IPS-18a (cell line): ENCODE data around the gene PNMA3.
"Not testable (repeated sequence)": the region's sequence is repeated elsewhere in the genome, so short reads cannot be mapped to it uniquely, and the experiment has no call there.

Source experiments
- H3K27ac ChIP-seq: one replicate; pipeline ENCODE4 v1.5.1; 2013; ENCODE audit warnings: low read length
- H3K27me3 ChIP-seq: one replicate; pipeline ENCODE4 v1.6.1; 2013; ENCODE audit warnings: mild to moderate bottlenecking, low read length; ENCODE audit not compliant: control insufficient read depth, insufficient read depth
- H3K36me3 ChIP-seq: one replicate; pipeline ENCODE4 v1.6.1; 2013; ENCODE audit warnings: low read depth, low read length; ENCODE audit not compliant: control insufficient read depth
- H3K4me1 ChIP-seq: one replicate; pipeline ENCODE4 v1.6.1; 2013; ENCODE audit warnings: low read depth, low read length; ENCODE audit not compliant: control insufficient read depth
- H3K4me3 ChIP-seq: one replicate; pipeline ENCODE4 v1.5.1; 2013; ENCODE audit warnings: low read length
- H3K9ac ChIP-seq: one replicate; pipeline ENCODE4 v1.6.1; 2013; ENCODE audit warnings: mild to moderate bottlenecking, low read length, moderate library complexity
- H3K9me3 ChIP-seq: one replicate; pipeline ENCODE4 v1.6.1; 2013; ENCODE audit warnings: low read depth, low read length; ENCODE audit not compliant: control insufficient read depth

The PNMA3 gene

DNA sequence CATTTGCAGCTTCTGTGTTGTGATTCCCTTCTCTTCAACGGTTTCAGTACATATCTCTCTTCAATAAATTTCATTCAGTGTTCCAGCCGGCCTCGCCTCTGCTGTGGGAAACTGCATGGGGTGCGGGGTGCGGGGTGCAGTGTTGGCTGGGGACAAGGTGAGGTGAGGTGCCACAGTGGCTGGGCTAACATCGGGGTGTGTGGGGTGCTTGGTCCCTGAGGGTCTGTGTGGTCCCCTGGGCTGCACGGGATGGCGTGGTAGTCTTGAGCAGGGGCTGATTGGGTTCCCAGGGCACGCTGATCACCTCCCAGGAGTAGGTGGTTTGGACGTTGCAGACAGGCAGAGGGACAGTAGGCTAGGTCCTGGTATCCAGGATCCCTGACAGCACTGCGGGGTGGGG, 18.7 kb downstream of the PNMA3 start:
- Histone ChIP-seq H3K27ac (no peak overlapping the region), H3K4me3 (no peak overlapping the region), H3K27me3 (no peaks in the 10 kb centered on the region), H3K36me3 (no peaks in the 10 kb centered on the region), H3K9me3 (no peaks in the 10 kb centered on the region), H3K4me1 (no peaks in the 10 kb centered on the region), H3K9ac (no peak overlapping the region)

- H3K9me3 ChIP-seq: no peaks in the 10 kb centered on the region
- no peak overlapping the region for H3K9ac ChIP-seq
- H3K4me3 ChIP-seq: no peak overlapping the region
- H3K27me3 ChIP-seq: no peaks in the 10 kb centered on the region
- no peaks in the 10 kb centered on the region for H3K36me3 ChIP-seq
- H3K27ac ChIP-seq: no peak overlapping the region
- H3K4me1 ChIP-seq: no peaks in the 10 kb centered on the region
Measured at GRCh38 chrX:153075366-153075765, 19.1 kb downstream of the PNMA3 start.

DNA sequence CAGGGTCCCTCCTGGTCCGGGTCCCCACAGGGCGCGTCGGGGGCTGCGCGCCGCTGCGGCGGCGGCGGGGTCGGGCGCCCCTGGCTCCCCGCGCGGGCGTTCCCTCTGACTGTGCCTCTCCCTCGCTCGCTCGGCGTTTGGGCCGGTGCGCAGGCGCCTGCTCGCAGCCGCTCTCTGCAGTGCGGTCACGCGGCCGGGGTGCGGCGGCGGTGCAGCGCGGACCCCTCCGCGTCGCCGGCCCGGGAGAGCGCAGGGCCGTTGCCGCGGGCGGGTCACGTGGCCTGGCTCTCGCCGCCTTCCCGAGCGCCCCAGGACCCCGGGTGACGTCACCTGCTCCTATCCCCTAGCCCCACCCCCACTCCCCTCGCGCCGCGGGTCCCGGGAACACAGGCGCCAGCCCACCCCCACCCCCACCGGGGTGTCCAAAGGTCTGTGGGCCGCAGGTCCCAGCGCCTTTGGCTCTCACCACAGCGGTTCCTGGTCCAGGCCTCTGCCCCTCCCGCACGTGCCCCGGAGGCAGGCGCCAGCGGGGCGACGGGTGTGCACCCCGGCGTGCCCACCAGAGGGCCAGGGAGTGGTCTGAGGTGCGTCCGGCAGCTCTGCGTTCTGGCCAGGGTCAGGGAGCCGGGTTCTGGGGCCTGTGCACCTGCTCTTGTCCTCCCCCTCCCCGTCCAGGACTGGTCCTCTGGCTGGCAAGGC, 21.3 kb downstream of the PNMA3 start:
- H3K4me3 ChIP-seq, H3K27me3 ChIP-seq, H3K27ac ChIP-seq, H3K9ac ChIP-seq, H3K9me3 ChIP-seq, H3K4me1 ChIP-seq, H3K36me3 ChIP-seq: not testable (repeated sequence)

DNA sequence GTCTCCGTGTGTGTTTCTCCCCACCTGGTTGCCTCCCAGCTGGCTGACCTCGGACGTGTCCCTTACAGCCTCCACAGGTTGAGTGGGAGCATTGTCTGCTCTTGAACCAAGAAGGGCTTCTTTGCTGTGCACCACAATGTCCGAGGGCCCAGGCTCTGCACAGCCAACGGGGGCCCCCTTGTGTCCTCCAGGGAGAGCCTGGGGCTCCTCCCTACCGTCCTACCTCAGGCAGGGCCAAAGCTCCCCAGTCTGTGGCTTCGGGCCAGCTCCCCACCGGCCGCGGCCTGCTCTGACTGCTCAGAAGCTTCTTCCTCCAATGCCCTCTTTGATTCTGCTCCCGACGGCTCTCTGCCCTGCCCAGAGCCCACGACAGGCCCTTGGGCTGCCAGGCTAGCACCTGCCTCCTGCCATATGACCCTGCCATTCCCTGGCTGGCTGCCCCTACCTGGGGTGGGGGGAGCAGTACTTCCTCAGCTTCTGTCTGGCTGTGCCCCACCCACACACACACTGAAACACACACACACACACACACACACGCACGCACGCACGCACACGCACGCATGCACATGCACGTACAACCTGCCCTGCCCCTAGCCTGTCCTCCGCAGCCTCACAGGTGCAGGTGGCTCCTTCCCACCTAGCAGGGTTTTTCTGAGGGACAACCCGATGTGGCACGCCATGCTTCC, 27.1 kb downstream of the PNMA3 start:
- not testable (repeated sequence) for H3K9me3 ChIP-seq, H3K9ac ChIP-seq, H3K4me1 ChIP-seq, H3K27me3 ChIP-seq, H3K4me3 ChIP-seq, H3K36me3 ChIP-seq, H3K27ac ChIP-seq

- Histone ChIP-seq H3K27me3 (no peaks in the 10 kb centered on the region), H3K27ac (no peak overlapping the region), H3K9me3 (peaks cover 16% of the 10 kb centered on the region)
Measured at GRCh38 chrX:153102418-153102817, 46.1 kb downstream of the PNMA3 start.

DNA sequence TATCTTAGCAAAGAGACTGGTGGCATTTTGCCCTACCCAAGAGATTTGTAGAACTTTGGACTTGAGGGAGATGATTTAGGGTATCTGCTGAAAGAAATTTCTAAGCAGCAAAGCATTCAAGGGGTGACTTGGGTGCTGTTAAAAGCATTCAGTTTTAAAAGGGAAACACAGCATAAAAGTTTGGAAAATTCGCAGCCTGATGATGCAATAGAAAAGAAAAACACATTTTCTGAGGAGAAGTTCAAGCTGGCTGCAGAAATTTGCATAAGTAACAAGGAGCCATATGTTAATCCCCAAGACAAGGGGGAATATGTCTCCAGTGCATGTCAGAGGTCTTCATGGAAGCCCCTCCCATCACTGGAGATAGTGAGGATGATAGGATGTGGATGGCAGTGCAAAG, 48.7 kb downstream of the PNMA3 start:
- not testable (repeated sequence) for H3K36me3 ChIP-seq, H3K27ac ChIP-seq, H3K9ac ChIP-seq, H3K4me3 ChIP-seq, H3K4me1 ChIP-seq, H3K27me3 ChIP-seq
- H3K9me3 ChIP-seq: peaks cover 12% of the 10 kb centered on the region

More at GRCh38 chrX:153102418-153102817, 46.1 kb downstream of the PNMA3 start:
- no peaks in the 10 kb centered on the region for H3K36me3 ChIP-seq
- H3K9ac ChIP-seq: no peak overlapping the region
- no peak overlapping the region for H3K4me3 ChIP-seq
- no peaks in the 10 kb centered on the region for H3K4me1 ChIP-seq

DNA sequence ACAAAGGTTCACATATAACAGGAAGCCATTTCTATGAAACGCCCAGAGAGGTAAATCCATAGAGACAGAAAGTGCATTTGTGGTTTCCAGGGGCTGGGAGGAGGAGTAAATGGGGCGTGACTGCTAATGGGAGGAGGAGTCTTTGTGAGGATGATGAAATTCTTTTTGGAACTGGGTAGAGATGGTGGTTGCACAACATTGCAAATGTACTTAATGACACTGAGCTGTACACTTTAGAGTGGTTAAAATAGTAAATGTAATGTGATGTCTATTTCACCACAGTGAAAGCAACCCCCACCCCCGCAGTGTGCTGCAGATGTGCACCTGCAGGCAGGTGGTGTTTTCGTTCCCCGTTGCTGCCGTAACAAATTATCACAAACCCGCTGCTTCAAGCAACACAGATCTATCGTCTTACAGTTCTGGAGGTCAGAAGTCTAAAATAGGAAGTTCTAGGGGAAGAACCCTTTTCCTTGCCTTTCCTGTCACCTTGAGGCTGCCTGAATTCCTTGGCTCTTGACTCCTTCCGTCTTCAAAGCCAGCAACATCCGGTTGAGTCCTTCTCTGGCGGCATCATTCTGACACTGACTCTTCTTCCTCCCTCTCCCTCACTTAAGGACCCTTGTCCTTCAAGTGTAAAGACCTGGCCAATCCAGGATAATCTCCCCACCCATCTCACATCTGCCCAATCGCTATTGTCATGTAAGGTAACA, 50.0 kb downstream of the PNMA3 start:
- not testable (repeated sequence) for H3K36me3 ChIP-seq, H3K27ac ChIP-seq, H3K9ac ChIP-seq, H3K27me3 ChIP-seq, H3K4me3 ChIP-seq, H3K4me1 ChIP-seq, H3K9me3 ChIP-seq
